ENCODE measurements around the gene ORM2.

DNA sequence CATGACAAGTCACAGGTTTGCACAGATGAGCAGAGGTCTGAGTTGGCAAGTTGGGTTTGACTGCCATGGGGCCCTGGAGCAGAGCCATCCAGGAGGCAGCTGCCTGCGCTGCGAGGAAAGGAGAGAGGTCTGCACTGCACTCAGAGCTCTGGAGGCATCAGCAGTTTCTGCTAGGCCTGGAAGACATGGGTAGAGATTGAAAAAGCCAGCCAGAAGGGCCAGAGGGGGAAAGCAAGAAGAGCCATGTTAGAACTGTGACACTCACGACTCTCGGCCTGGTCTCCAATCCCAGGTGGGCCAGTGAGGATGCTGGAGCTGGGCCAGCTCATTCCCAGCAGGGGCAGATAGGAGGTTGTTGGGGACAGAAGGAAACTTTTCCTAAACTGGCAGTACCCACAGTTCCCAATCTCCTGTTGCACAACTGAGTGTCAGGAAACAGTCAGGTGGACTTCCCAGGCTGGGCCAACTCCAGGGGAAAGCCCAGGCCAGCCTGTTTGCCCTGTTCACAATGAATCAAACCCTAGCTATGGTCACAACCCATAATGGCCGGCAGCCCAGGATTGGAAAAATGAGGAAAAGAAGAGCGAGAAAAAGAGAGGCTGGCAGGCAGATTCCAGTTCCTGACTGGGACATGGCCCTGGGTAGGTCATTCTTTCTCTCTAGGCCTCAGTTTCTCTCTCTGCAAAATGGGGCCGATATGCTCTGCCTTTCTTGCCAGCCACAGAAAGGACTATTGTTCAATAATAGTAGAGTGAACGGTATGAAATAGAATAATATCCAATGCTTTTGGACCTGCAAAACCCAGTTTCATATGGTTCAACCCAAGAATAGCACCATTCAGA is 14.6 kb upstream of the ORM2 start:
- TF ChIP-seq MTA3 (IDR thresholded peaks at IDR 0.05; ENCODE audit: borderline replicate concordance) (no peak), MEF2D (tag; conservative IDR thresholded peaks at IDR 0.05; ENCODE audit: low read depth) (no peak), POLR2H (tag; IDR thresholded peaks at IDR 0.05; ENCODE audit: low read depth) (no peak), EZH2 (IDR thresholded peaks at IDR 0.05; ENCODE audit: borderline replicate concordance, low read depth, low read length) (no peak), TRIM28 (IDR thresholded peaks at IDR 0.05) (no peak)
- TF ChIP-seq, protein P1, sequence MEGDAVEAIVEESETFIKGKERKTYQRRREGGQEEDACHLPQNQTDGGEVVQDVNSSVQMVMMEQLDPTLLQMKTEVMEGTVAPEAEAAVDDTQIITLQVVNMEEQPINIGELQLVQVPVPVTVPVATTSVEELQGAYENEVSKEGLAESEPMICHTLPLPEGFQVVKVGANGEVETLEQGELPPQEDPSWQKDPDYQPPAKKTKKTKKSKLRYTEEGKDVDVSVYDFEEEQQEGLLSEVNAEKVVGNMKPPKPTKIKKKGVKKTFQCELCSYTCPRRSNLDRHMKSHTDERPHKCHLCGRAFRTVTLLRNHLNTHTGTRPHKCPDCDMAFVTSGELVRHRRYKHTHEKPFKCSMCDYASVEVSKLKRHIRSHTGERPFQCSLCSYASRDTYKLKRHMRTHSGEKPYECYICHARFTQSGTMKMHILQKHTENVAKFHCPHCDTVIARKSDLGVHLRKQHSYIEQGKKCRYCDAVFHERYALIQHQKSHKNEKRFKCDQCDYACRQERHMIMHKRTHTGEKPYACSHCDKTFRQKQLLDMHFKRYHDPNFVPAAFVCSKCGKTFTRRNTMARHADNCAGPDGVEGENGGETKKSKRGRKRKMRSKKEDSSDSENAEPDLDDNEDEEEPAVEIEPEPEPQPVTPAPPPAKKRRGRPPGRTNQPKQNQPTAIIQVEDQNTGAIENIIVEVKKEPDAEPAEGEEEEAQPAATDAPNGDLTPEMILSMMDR (IDR thresholded peaks at IDR 0.05 in 2 of 3, conservative IDR thresholded peaks at IDR 0.05 in 1 of 3; ENCODE audit: insufficient read depth in 2 of 3, low read depth in 1 of 3, low read length in 3 of 3): no peak

Data from K562 (cell line).